GM23338 (cell line): ENCODE results near the gene AGAP1.

ENCODE experiments used
- CREB1 ChIP-seq: fragments of 250-450 bp; sonication (Bioruptor Pico); IDR thresholded peaks from 2 replicates; pipeline ENCODE4 v1.5.0; 2020; ENCODE audit warnings: low read depth, mild to moderate bottlenecking, moderate library complexity
- CTCF ChIP-seq, 2 experiments: fragments of 200-600 bp in 1 of 2; sonication (generic) in 1 of 2; conservative IDR thresholded peaks; 2 replicates each; pipeline versions ENCODE4 v1.5.1 to v1.6.1; 2016 to 2017; ENCODE audit warnings: antibody characterized with exemption in 2 of 2, low read depth in 2 of 2, mild to moderate bottlenecking in 2 of 2, moderate library complexity in 1 of 2
- ETS1 ChIP-seq: IDR thresholded peaks from 2 replicates; pipeline ENCODE4 v1.6.1; 2016; ENCODE audit warnings: antibody characterized with exemption
- EZH2 ChIP-seq: fragments of 200-600 bp; sonication (generic); IDR thresholded peaks from one replicate; pipeline ENCODE4 v1.8.0; 2017; ENCODE audit warnings: antibody characterized with exemption, mild to moderate bottlenecking, low read depth; ENCODE audit not compliant: unreplicated experiment
- EZH2phosphoT487 ChIP-seq: fragments of 200-600 bp; sonication (generic); IDR thresholded peaks from one replicate; pipeline ENCODE4 v1.8.1; 2018; ENCODE audit warnings: antibody characterized with exemption; ENCODE audit not compliant: unreplicated experiment
- JUNB ChIP-seq: IDR thresholded peaks from one replicate; pipeline ENCODE4 v1.6.1; 2016; ENCODE audit warnings: antibody characterized with exemption; ENCODE audit not compliant: unreplicated experiment
- NANOG ChIP-seq: IDR thresholded peaks from 2 replicates; pipeline ENCODE4 v1.6.1; 2016; ENCODE audit warnings: antibody characterized with exemption, borderline replicate concordance
- POLR2AphosphoS5 ChIP-seq: IDR thresholded peaks from 2 replicates; pipeline ENCODE4 v1.6.1; 2016; ENCODE audit warnings: antibody characterized with exemption, low read depth
- REST ChIP-seq: IDR thresholded peaks from one replicate; pipeline ENCODE4 v1.6.1; 2018; ENCODE audit warnings: antibody characterized with exemption; ENCODE audit not compliant: unreplicated experiment
- STAT1 ChIP-seq: IDR thresholded peaks from one replicate; pipeline ENCODE4 v1.6.1; 2016; ENCODE audit warnings: antibody characterized with exemption; ENCODE audit not compliant: unreplicated experiment
- ZNF114 ChIP-seq: fragments of 250-450 bp; sonication (Bioruptor Pico); IDR thresholded peaks from 2 replicates; pipeline ENCODE4 v1.5.0; 2020; ENCODE audit warnings: mild to moderate bottlenecking, moderate library complexity
- ZNF331 ChIP-seq: fragments of 250-450 bp; sonication (Bioruptor Pico); IDR thresholded peaks from 2 replicates; pipeline ENCODE4 v1.5.0; 2020; ENCODE audit warnings: low read depth, mild to moderate bottlenecking, moderate library complexity

- TF ChIP-seq CTCF (conservative IDR thresholded peaks at IDR 0.05; ENCODE audit: low read depth in 2 of 2) (no peak), POLR2AphosphoS5 (no peak), CREB1 (CRISPR knock-in tag) (no peak), REST (no peak), EZH2 (no peak), EZH2phosphoT487 (no peak), JUNB (no peak), ZNF331 (CRISPR knock-in tag) (no peak), STAT1 (no peak), ETS1 (no peak), ZNF114 (CRISPR knock-in tag) (no peak), NANOG (no peak)
These were observed 185.6 kb downstream of the AGAP1 start for GRCh38 chr2:235679471-235679870.
